ENCODE measurements around the gene RALGAPA2.

GRCh38 chr20:20373091-20373571 is 339.3 kb downstream of the RALGAPA2 start:
- no peak for TF ChIP-seq CTCF (IDR thresholded peaks at IDR 0.05)
- TF ChIP-seq POLR2A (IDR thresholded peaks at IDR 0.05) = no peak
